K562 (cell line): ENCODE data around the gene MACROD2. TPM values are rescaled to one million over a fixed set of nuclear protein-coding genes. Genes with fewer than 3 reads are reported as not detected.

Experiments used
- ATAC-seq: fragments of 200-7000 bp; cut with Tn5 transposase; 3 replicates; pipeline ENCODE4 v1.9.1; 2020; ENCODE audit warnings: moderate library complexity
- BruUV-seq: library from RNA; stranded (reverse); fragments of 400-500 nt; replicated peaks from 2 replicates; lab custom pipeline; 2021; lab: Mats Ljungman, UMichigan
- CTCF ChIA-PET: fragments of 300-600 bp; formaldehyde crosslinking; extraction: SDS; loops from one replicate; lab custom pipeline; 2021; ENCODE audit warnings: low intra/inter-chr PET ratio; lab: Yijun Ruan, JAX
- POLR2A ChIA-PET: fragments of 300-600, 350-650 bp; sonication (Branson Sonifier 250); formaldehyde crosslinking; extraction: SDS; loops from one replicate; lab custom pipeline; 2021; ENCODE audit warnings: antibody characterized with exemption, inconsistent platforms; lab: Yijun Ruan, JAX
- DNase-seq, 4 experiments: peaks; one replicate each; pipeline versions ENCODE4 v3.0.0 to v3.0.0-alpha.2; 2011 to 2018; ENCODE audit warnings: low spot score in 3 of 4, mixed read lengths in 3 of 4; ENCODE audit errors: extremely low read depth in 1 of 4
- FAIRE-seq: peaks from 2 replicates; lab custom pipeline; 2011; peaks lifted over from hg19 to GRCh38; lab: Jason Lieb, UNC
- H2AFZ ChIP-seq: 2 replicates; pipeline ENCODE4 v1.6.0; 2011; ENCODE audit warnings: low read depth, low read length, control low read depth, inconsistent platforms
- H3K27ac ChIP-seq: fragments of 200-600 bp; 3 replicates; pipeline ENCODE4 v1.8.0; 2011; ENCODE audit warnings: low read depth, mild to moderate bottlenecking, control low read depth, inconsistent platforms, low read length, moderate library complexity, mixed read lengths; ENCODE audit errors: extremely low read depth
- H3K27me3 ChIP-seq, 2 experiments: fragments of 300-600 bp in 1 of 2; 2 replicates in 1 of 2; 3 replicates in 1 of 2; pipeline versions ENCODE4 v1.6.0 to v1.8.0; 2011; ENCODE audit warnings: inconsistent platforms in 2 of 2, low read length in 2 of 2, mild to moderate bottlenecking in 1 of 2, mixed read lengths in 1 of 2, moderate library complexity in 1 of 2; ENCODE audit not compliant: control insufficient read depth in 2 of 2, insufficient read depth in 2 of 2
- H3K36me3 ChIP-seq: fragments of 300-600 bp; 3 replicates; pipeline ENCODE4 v1.8.0; 2011; ENCODE audit warnings: mild to moderate bottlenecking, low read length, inconsistent platforms; ENCODE audit not compliant: control insufficient read depth, insufficient read depth
- H3K4me1 ChIP-seq, 2 experiments: fragments of 200-600 bp in 1 of 2; replicated peaks in 1 of 2; 2 replicates in 1 of 2; 3 replicates in 1 of 2; pipeline versions ENCODE4 v1.5.1 to v1.8.0; 2011; ENCODE audit warnings: inconsistent platforms in 2 of 2, low read length in 2 of 2, mild to moderate bottlenecking in 1 of 2, mixed read lengths in 1 of 2, moderate library complexity in 1 of 2; ENCODE audit not compliant: control insufficient read depth in 2 of 2, insufficient read depth in 2 of 2
- H3K4me2 ChIP-seq: 2 replicates; pipeline ENCODE4 v1.6.1; 2011; ENCODE audit warnings: low read length, control low read depth, inconsistent platforms, mixed read lengths; ENCODE audit not compliant: insufficient read depth
- H3K4me3 ChIP-seq: fragments of 200-600 bp; sonication (generic), shearing (Covaris generic); 2 replicates; pipeline ENCODE4 v1.5.1; 2016; ENCODE audit warnings: control low read depth, inconsistent platforms
- H3K79me2 ChIP-seq: fragments of 200-600 bp; 3 replicates; pipeline ENCODE4 v1.8.0; 2011; ENCODE audit warnings: low read length, inconsistent platforms; ENCODE audit not compliant: control insufficient read depth, insufficient read depth
- H3K9ac ChIP-seq, 2 experiments: 2 replicates each; pipeline versions ENCODE4 v1.6.0 to v1.6.1; 2011; ENCODE audit warnings: low read depth in 2 of 2, low read length in 2 of 2, control low read depth in 1 of 2, inconsistent platforms in 1 of 2, mild to moderate bottlenecking in 1 of 2, mixed read lengths in 1 of 2; ENCODE audit not compliant: insufficient read depth in 1 of 2
- H3K9me1 ChIP-seq: one replicate; pipeline ENCODE4 v1.6.0; 2011; ENCODE audit warnings: inconsistent platforms, mild to moderate bottlenecking, low read length, moderate library complexity; ENCODE audit not compliant: control insufficient read depth, insufficient read depth
- H3K9me3 ChIP-seq: replicated peaks from 2 replicates; pipeline ENCODE4 v1.5.1; 2011; ENCODE audit warnings: low read depth, low read length, inconsistent platforms; ENCODE audit not compliant: control insufficient read depth, insufficient read depth
- H4K20me1 ChIP-seq: replicated peaks from 2 replicates; pipeline ENCODE4 v1.6.1; 2011; ENCODE audit warnings: low read length, inconsistent platforms, mixed read lengths; ENCODE audit not compliant: control insufficient read depth, insufficient read depth
- BHLHE40 ChIP-seq: IDR thresholded peaks from 2 replicates; pipeline ENCODE4 v1.6.1; 2011; ENCODE audit warnings: low read length, improper control_type of control experiment
- BMI1 ChIP-seq: fragments of 150-350 bp; IDR thresholded peaks from 2 replicates; pipeline ENCODE4 v1.6.1; 2014; ENCODE audit warnings: low read length
- CHD4 ChIP-seq: fragments of 200-600 bp; sonication (generic); IDR thresholded peaks from 3 replicates; pipeline ENCODE4 v1.6.1; 2012; ENCODE audit warnings: low read depth, mild to moderate bottlenecking, mixed read lengths, low read length, inconsistent platforms; ENCODE audit not compliant: insufficient read depth, insufficient replicate concordance, poor library complexity, severe bottlenecking
- CTCF ChIP-seq, 3 experiments: IDR thresholded peaks in 2 of 3; conservative IDR thresholded peaks in 1 of 3; 2 replicates each; pipeline ENCODE4 v1.5.1; 2011 to 2012; ENCODE audit warnings: low read length in 3 of 3, mild to moderate bottlenecking in 3 of 3, control low read depth in 2 of 3, improper control_type of control experiment in 1 of 3, inconsistent platforms in 1 of 3, low read depth in 1 of 3, mixed read lengths in 1 of 3, moderate library complexity in 1 of 3; ENCODE audit not compliant: insufficient read depth in 2 of 3
- CXXC5 ChIP-seq: fragments of 250-450 bp; sonication (Bioruptor Pico); IDR thresholded peaks from 2 replicates; pipeline ENCODE4 v1.8.0; 2022; ENCODE audit warnings: inconsistent platforms, mild to moderate bottlenecking, moderate library complexity
- FOXJ3 ChIP-seq: sonication (generic); formaldehyde crosslinking; IDR thresholded peaks from 2 replicates; pipeline ENCODE4 v1.4.0; 2020; ENCODE audit warnings: mild to moderate bottlenecking, missing genetic modification reagents
- FOXO4 ChIP-seq: fragments of 450-650 bp; formaldehyde crosslinking; IDR thresholded peaks from 2 replicates; pipeline ENCODE4 v1.4.0; 2020; ENCODE audit warnings: mild to moderate bottlenecking, moderate library complexity
- HES1 ChIP-seq: fragments of 450-650 bp; IDR thresholded peaks from 2 replicates; pipeline ENCODE4 v1.6.1; 2016; ENCODE audit warnings: low read depth, mild to moderate bottlenecking, moderate library complexity
- HIVEP1 ChIP-seq: fragments of 250-450 bp; sonication (Bioruptor Pico); IDR thresholded peaks from 2 replicates; pipeline ENCODE4 v1.4.0; 2020; ENCODE audit warnings: mild to moderate bottlenecking
- HMGN3 ChIP-seq: IDR thresholded peaks from 2 replicates; pipeline ENCODE4 v1.6.1; 2011; ENCODE audit warnings: borderline replicate concordance, low read depth, mild to moderate bottlenecking, mixed read lengths, low read length; ENCODE audit not compliant: insufficient read length; ENCODE audit errors: extremely low read depth
- RBM14 ChIP-seq: fragments of 200-400 bp; formaldehyde crosslinking; IDR thresholded peaks from 2 replicates; pipeline ENCODE4 v1.6.1; 2018; ENCODE audit warnings: low read depth, mild to moderate bottlenecking, low read length, moderate library complexity, borderline replicate concordance; ENCODE audit not compliant: insufficient read depth
- RBM25 ChIP-seq: fragments of 200-400 bp; formaldehyde crosslinking; IDR thresholded peaks from 2 replicates; pipeline ENCODE4 v1.6.1; 2018; ENCODE audit warnings: low read length, low read depth, moderate library complexity; ENCODE audit not compliant: severe bottlenecking
- ZBTB9 ChIP-seq: fragments of 450-650 bp; formaldehyde crosslinking; IDR thresholded peaks from 2 replicates; pipeline ENCODE4 v1.4.0; 2020; ENCODE audit warnings: mild to moderate bottlenecking, moderate library complexity
- ZEB2 ChIP-seq: fragments of 450-650 bp; IDR thresholded peaks from 2 replicates; pipeline ENCODE4 v1.6.1; 2016
- ZNF263 ChIP-seq: sonication (generic); formaldehyde crosslinking; IDR thresholded peaks from 2 replicates; pipeline ENCODE4 v1.8.0; 2022; ENCODE audit warnings: mild to moderate bottlenecking, missing genetic modification reagents, borderline replicate concordance
- WGBS: fragments of 100-300 bp; shearing (Covaris generic); methylation state at CpG from one replicate; pipeline ENCODE4 v1.1.6; 2016; ENCODE audit warnings: low coverage, mixed read lengths; ENCODE audit not compliant: insufficient coverage; ENCODE audit errors: missing lambda C conversion rate; 5-methylcytosine and 5-hydroxymethylcytosine counted together
- in situ Hi-C: fragments of 300-500 bp; cut with MboI; formaldehyde crosslinking; loops from 4 replicates; pipeline ENCODE4 v1.15.0; 2018; ENCODE audit warnings: inconsistent platforms, mixed read lengths
- intact Hi-C: fragments of 100-400 bp; cut with micrococcal nuclease; formaldehyde crosslinking; loops from 2 replicates; pipeline ENCODE4 v1.14.2; 2022
- polyA plus RNA-seq, 8 experiments: library from polyadenylated mRNA; depleted of rRNA in 4 of 8; stranded (reverse) in 5 of 8; unstranded in 3 of 8; fragments of >200 nt; fragmentation: Nextera tagmentation in 2 of 8; fragmentation: Illumina TruSeq in 1 of 8; extraction: Ambion mirVana in 2 of 8; extraction: Trizol in 1 of 8; gene quantifications; 2 replicates each; pipeline versions ENCODE4 v1.2.1 to v1.2.3, GENCODE V29; 2011 to 2014; ENCODE audit warnings: inconsistent platforms in 1 of 8, missing spikeins in 1 of 8
- total RNA-seq, 7 experiments: library from RNA; depleted of rRNA in 6 of 7; stranded (reverse); fragments of >200 nt in 6 of 7; fragmentation: Illumina TruSeq in 2 of 7; extraction: Trizol in 2 of 7; gene quantifications; 2 replicates each; pipeline versions ENCODE4 v1.2.1 to v1.2.3, GENCODE V29; 2011 to 2021; ENCODE audit warnings: low replicate concordance in 1 of 7

The MACROD2 gene
- total and polyA plus RNA-seq, 9 of the 15 experiments (the other 6 are each of a cell fraction or from before 2014, with no cell fraction given): not detected

- no peak for TF ChIP-seq HMGN3
- TF ChIP-seq, all 486 proteins: peak for 0
These were observed 1847.6 kb downstream of the MACROD2 start (continued) for GRCh38 chr20:15842872-15843271.

GRCh38 chr20:15843777-15844176 is 1848.5 kb downstream of the MACROD2 start:
- H3K27ac ChIP-seq: no peak overlapping the region
- H3K4me2 ChIP-seq: no peak overlapping the region
- H3K9ac ChIP-seq: no peak overlapping the region
- FAIRE-seq (no peak), ATAC-seq (no peak), DNase-seq (no peak)
- H4K20me1 ChIP-seq: no peaks in the 10 kb centered on the region
- no peaks in the 10 kb centered on the region for H3K79me2 ChIP-seq
- in situ Hi-C loops: no loop called here
- no peak overlapping the region for H3K4me3 ChIP-seq
- 0% methylated on average over 1 of the region's 1 CpG for WGBS
- intact Hi-C loops: no loop called here
- H2AFZ ChIP-seq: no peak overlapping the region
- ChIA-PET CTCF (no interaction called here), POLR2A (no interaction called here)
- no peaks in the 10 kb centered on the region for H3K27me3 ChIP-seq
- H3K9me3 ChIP-seq: no peaks in the 10 kb centered on the region
- no TSS peak for BruUV-seq
- H3K36me3 ChIP-seq: no peaks in the 10 kb centered on the region
- H3K4me1 ChIP-seq: no peaks in the 10 kb centered on the region
- H3K9me1 ChIP-seq: no peaks in the 10 kb centered on the region
- TF ChIP-seq BHLHE40 (no peak), RBM14 (no peak), HES1 (no peak), RBM25 (no peak), BMI1 (no peak), CHD4 (no peak), FOXJ3 (CRISPR knock-in tag) (no peak), CTCF (IDR thresholded peaks at IDR 0.05 in 2 of 3, conservative IDR thresholded peaks at IDR 0.05 in 1 of 3; ENCODE audit: insufficient read depth in 2 of 3, low read depth in 1 of 3, low read length in 3 of 3) (no peak), ZEB2 (no peak), ZNF263 (CRISPR knock-in tag) (no peak), ZBTB9 (CRISPR knock-in tag) (no peak), HIVEP1 (no peak), CXXC5 (CRISPR knock-in tag) (no peak), FOXO4 (CRISPR knock-in tag) (no peak)
